Suprapubic skin (tissue), 4 donors: ENCODE data around the gene SKIC8.

Experiments used
- CTCF ChIP-seq, 2 donors: fragments of 200-600 bp in 1 of 2; fragments of 450-650 bp in 1 of 2; sonication (generic) in 1 of 2; IDR thresholded peaks; one replicate each; pipeline ENCODE4 v1.5.1; 2016 to 2019; ENCODE audit warnings: antibody characterized with exemption in 2 of 2, mild to moderate bottlenecking in 1 of 2, moderate library complexity in 1 of 2
- POLR2A ChIP-seq, 2 donors: fragments of 450-650 bp; IDR thresholded peaks; one replicate each; pipeline ENCODE4 v1.6.1; 2017; ENCODE audit warnings: antibody characterized with exemption in 2 of 2, mild to moderate bottlenecking in 2 of 2, moderate library complexity in 2 of 2
- POLR2AphosphoS5 ChIP-seq, 3 donors: sonication (generic); formaldehyde crosslinking; IDR thresholded peaks; one replicate each; pipeline ENCODE4 v1.6.1; 2017; ENCODE audit warnings: antibody characterized with exemption in 3 of 3

- no peak for TF ChIP-seq CTCF (IDR thresholded peaks at IDR 0.05)
- TF ChIP-seq POLR2AphosphoS5 (IDR thresholded peaks at IDR 0.05) = no peak
- TF ChIP-seq POLR2A (IDR thresholded peaks at IDR 0.05) = no peak
These were observed 2.4 kb upstream of the SKIC8 start for GRCh38 chr15:78301828-78302227.
